HEK293 (cell line): ENCODE results near the gene ATOH8.

Experiments
- CTCF ChIA-PET: fragments of 350-600 bp; formaldehyde crosslinking; extraction: SDS; loops from one replicate; lab custom pipeline; 2021; ENCODE audit warnings: antibody characterized with exemption; lab: Yijun Ruan, JAX
- POLR2A ChIA-PET: fragments of 300-600 bp; formaldehyde crosslinking; extraction: SDS; loops from one replicate; lab custom pipeline; 2020; ENCODE audit warnings: antibody characterized with exemption, inconsistent platforms; lab: Yijun Ruan, JAX
- H3K27ac ChIP-seq: fragments of 200-500 bp; sonication (Bioruptor generic); 2 replicates; pipeline ENCODE4 v1.5.1; 2014; ENCODE audit warnings: low read depth, low read length, control low read depth, inconsistent platforms; ENCODE audit errors: extremely low read depth
- H3K36me3 ChIP-seq, 2 experiments: fragments of 200-500 bp in 1 of 2; sonication (Bioruptor generic) in 1 of 2; 1 replicate in 1 of 2; 2 replicates in 1 of 2; pipeline ENCODE4 v1.5.1; 2014 to 2017; ENCODE audit warnings: inconsistent platforms in 2 of 2, low read length in 2 of 2; ENCODE audit not compliant: control insufficient read depth in 2 of 2, insufficient read depth in 1 of 2
- H3K4me1 ChIP-seq: fragments of 200-500 bp; sonication (Bioruptor generic); 2 replicates; pipeline ENCODE4 v1.5.1; 2014; ENCODE audit warnings: mild to moderate bottlenecking, low read length, inconsistent platforms; ENCODE audit not compliant: control insufficient read depth, insufficient read depth
- H3K4me3 ChIP-seq: 2 replicates; pipeline ENCODE4 v1.5.1; 2011; ENCODE audit warnings: low read depth, mild to moderate bottlenecking, control low read depth, low read length, moderate library complexity
- H3K9me3 ChIP-seq: fragments of 200-500 bp; sonication (Bioruptor generic); 2 replicates; pipeline ENCODE4 v1.5.1; 2014; ENCODE audit warnings: low read depth, low read length, inconsistent platforms; ENCODE audit not compliant: control insufficient read depth, insufficient read depth
- HOXC10 ChIP-seq: sonication (generic); formaldehyde crosslinking; IDR thresholded peaks from 2 replicates; pipeline ENCODE4 v1.8.1; 2023; ENCODE audit warnings: mild to moderate bottlenecking, missing genetic modification reagents
- PATZ1 ChIP-seq: fragments of 450-650 bp; formaldehyde crosslinking; IDR thresholded peaks from 2 replicates; pipeline ENCODE4 v1.5.1; 2016; ENCODE audit warnings: missing biosample characterization, missing genetic modification characterization
- SETDB1 ChIP-seq: IDR thresholded peaks from one replicate; pipeline ENCODE4 v1.6.1; 2017; ENCODE audit warnings: mild to moderate bottlenecking, low read length, moderate library complexity, mixed read lengths; ENCODE audit not compliant: insufficient read length
- WT1 ChIP-seq: fragments of 450-650 bp; formaldehyde crosslinking; IDR thresholded peaks from 2 replicates; pipeline ENCODE4 v1.5.1; 2016; ENCODE audit warnings: missing biosample characterization, missing genetic modification characterization
- ZBTB1 ChIP-seq: fragments of 450-650 bp; formaldehyde crosslinking; IDR thresholded peaks from 2 replicates; pipeline ENCODE4 v1.5.1; 2016; ENCODE audit warnings: missing biosample characterization, missing genetic modification characterization
- ZBTB20 ChIP-seq: fragments of 450-650 bp; formaldehyde crosslinking; IDR thresholded peaks from 2 replicates; pipeline ENCODE4 v1.5.1; 2016; ENCODE audit warnings: missing biosample characterization, missing genetic modification characterization
- ZBTB8A ChIP-seq: fragments of 450-650 bp; formaldehyde crosslinking; IDR thresholded peaks from 2 replicates; pipeline ENCODE4 v1.5.1; 2016; ENCODE audit warnings: missing biosample characterization, missing genetic modification characterization
- ZNF138 ChIP-seq: fragments of 450-650 bp; formaldehyde crosslinking; IDR thresholded peaks from 2 replicates; pipeline ENCODE4 v1.5.1; 2016; ENCODE audit warnings: missing biosample characterization, missing genetic modification characterization, borderline replicate concordance
- ZNF16 ChIP-seq: fragments of 450-650 bp; formaldehyde crosslinking; IDR thresholded peaks from 2 replicates; pipeline ENCODE4 v1.5.1; 2016; ENCODE audit warnings: low read depth, missing biosample characterization, missing genetic modification characterization
- ZNF19 ChIP-seq: fragments of 450-650 bp; formaldehyde crosslinking; IDR thresholded peaks from 2 replicates; pipeline ENCODE4; 2016; ENCODE audit warnings: missing biosample characterization, missing genetic modification characterization, low read depth
- ZNF423 ChIP-seq: fragments of 450-650 bp; formaldehyde crosslinking; IDR thresholded peaks from 2 replicates; pipeline ENCODE4 v1.5.1; 2016; ENCODE audit warnings: missing biosample characterization, missing genetic modification characterization
- ZNF521 ChIP-seq: fragments of 450-650 bp; formaldehyde crosslinking; IDR thresholded peaks from 2 replicates; pipeline ENCODE4 v1.5.1; 2017; ENCODE audit warnings: missing biosample characterization, mild to moderate bottlenecking, missing genetic modification characterization
- ZNF558 ChIP-seq: fragments of 450-650 bp; formaldehyde crosslinking; IDR thresholded peaks from 2 replicates; pipeline ENCODE4 v1.5.1; 2016; ENCODE audit warnings: missing biosample characterization, missing genetic modification characterization
- ZNF629 ChIP-seq: fragments of 450-650 bp; formaldehyde crosslinking; IDR thresholded peaks from 2 replicates; pipeline ENCODE4 v1.5.1; 2017; ENCODE audit warnings: missing biosample characterization, missing genetic modification characterization
- ZNF704 ChIP-seq: fragments of 450-650 bp; formaldehyde crosslinking; IDR thresholded peaks from 2 replicates; pipeline ENCODE4 v1.5.1; 2016; ENCODE audit warnings: missing biosample characterization, missing genetic modification characterization
- ZNF76 ChIP-seq: fragments of 450-650 bp; formaldehyde crosslinking; IDR thresholded peaks from 2 replicates; pipeline ENCODE4; 2016; ENCODE audit warnings: low read depth, missing biosample characterization, missing genetic modification characterization, borderline replicate concordance
- ZNF785 ChIP-seq: fragments of 450-650 bp; formaldehyde crosslinking; IDR thresholded peaks from 2 replicates; pipeline ENCODE4 v1.5.1; 2016; ENCODE audit warnings: missing biosample characterization, missing genetic modification characterization
- ZNF843 ChIP-seq: fragments of 450-650 bp; formaldehyde crosslinking; IDR thresholded peaks from 2 replicates; pipeline ENCODE4 v1.5.1; 2016; ENCODE audit warnings: missing biosample characterization, missing genetic modification characterization
- ZSCAN30 ChIP-seq: fragments of 450-650 bp; IDR thresholded peaks from 2 replicates; pipeline ENCODE4 v1.5.1; 2018; ENCODE audit warnings: missing biosample characterization, mild to moderate bottlenecking, missing genetic modification characterization, moderate library complexity
- ZSCAN5A ChIP-seq: fragments of 450-650 bp; formaldehyde crosslinking; IDR thresholded peaks from 2 replicates; pipeline ENCODE4 v1.5.1; 2016; ENCODE audit warnings: missing biosample characterization, missing genetic modification characterization
- TF ChIP-seq, protein P1 (sequence below): fragments of 450-650 bp; formaldehyde crosslinking; IDR thresholded peaks from 2 replicates; pipeline ENCODE4 v1.5.1; 2016; ENCODE audit warnings: missing biosample characterization, missing genetic modification characterization
- TF ChIP-seq, protein P2 (sequence below): fragments of 450-650 bp; formaldehyde crosslinking; conservative IDR thresholded peaks from 2 replicates; pipeline ENCODE4 v1.5.1; 2016; ENCODE audit warnings: low read depth, missing biosample characterization, missing genetic modification characterization
- TF ChIP-seq, protein P3 (sequence below): fragments of 450-650 bp; formaldehyde crosslinking; optimal IDR thresholded peaks from 2 replicates; pipeline ENCODE3; 2016; ENCODE audit warnings: missing biosample characterization, mild to moderate bottlenecking, missing genetic modification characterization

Gene ATOH8

DNA sequence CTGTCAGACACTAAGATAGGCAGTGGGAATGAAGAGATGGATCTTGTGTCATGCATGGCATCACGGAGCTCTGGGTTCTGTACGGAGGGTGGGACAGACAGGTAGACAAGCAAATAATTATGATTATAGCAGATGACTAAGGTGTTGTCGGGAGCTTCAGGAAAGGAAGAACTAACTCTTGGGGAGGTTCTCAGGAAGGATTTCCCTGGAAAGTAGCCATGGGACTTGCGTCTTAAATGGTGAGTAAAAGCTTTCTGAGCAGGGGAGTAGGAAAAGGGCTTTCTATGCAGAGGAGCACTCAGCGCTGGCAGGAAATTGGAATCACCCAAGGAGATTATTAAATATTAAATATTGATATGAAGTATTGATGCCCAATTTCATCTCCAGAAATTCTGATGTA, 35.5 kb downstream of the ATOH8 start:
- no peaks in the 10 kb centered on the region for H3K9me3 ChIP-seq
- CTCF ChIA-PET, result interaction anchor here (0.6 to 2.1 kb wide), 9 partner anchors 9 to 60 kb away, joined by 3 to 8 read pairs (median 3); no protein-coding TSS in a partner anchor
- peaks cover 12% of the 10 kb centered on the region; the same call in 1 of the 2 replicates for H3K4me1 ChIP-seq
- POLR2A ChIA-PET, result no interaction called here
- H3K4me3 ChIP-seq, result no peak overlapping the region
- TF ChIP-seq ZNF629 (tag by site-specific recombination), result no peak
- no peak for TF ChIP-seq ZNF423
- TF ChIP-seq HOXC10 (CRISPR knock-in tag), result no peak
- no peak for TF ChIP-seq ZSCAN30 (tag by site-specific recombination)
- no peak for TF ChIP-seq WT1 (tag by site-specific recombination)
- TF ChIP-seq ZNF704 (tag by site-specific recombination), result no peak
- TF ChIP-seq ZSCAN5A, result no peak
- TF ChIP-seq ZNF16 (tag by site-specific recombination), result no peak
- TF ChIP-seq ZNF843 (tag by site-specific recombination), result no peak
- no peak for TF ChIP-seq ZBTB20
- no peak for TF ChIP-seq ZNF785
- no peak overlapping the region for H3K27ac ChIP-seq
- no peaks in the 10 kb centered on the region for H3K36me3 ChIP-seq

GRCh38 chr2:85790032-85790431, 36.2 kb downstream of the ATOH8 start:
- no peak overlapping the region for H3K27ac ChIP-seq
- CTCF ChIA-PET, result interaction anchor here (0.5 to 2.4 kb wide), 10 partner anchors 8 to 61 kb away, joined by 3 to 14 read pairs (median 3); no protein-coding TSS in a partner anchor
- H3K4me3 ChIP-seq, result no peak overlapping the region
- POLR2A ChIA-PET, result no interaction called here
- peaks cover 12% of the 10 kb centered on the region; the same call in 1 of the 2 replicates for H3K4me1 ChIP-seq
- H3K36me3 ChIP-seq, result no peaks in the 10 kb centered on the region
- no peaks in the 10 kb centered on the region for H3K9me3 ChIP-seq
- TF ChIP-seq ZNF138 (no peak), ZNF19 (tag by site-specific recombination) (no peak), ZNF521 (no peak), ZBTB8A (no peak), ZNF76 (tag by site-specific recombination) (no peak), SETDB1 (no peak), ZNF16 (tag by site-specific recombination) (no peak), ZBTB1 (tag by site-specific recombination) (no peak), ZNF558 (tag by site-specific recombination) (no peak), PATZ1 (tag by site-specific recombination) (no peak)
- TF ChIP-seq, protein P1, sequence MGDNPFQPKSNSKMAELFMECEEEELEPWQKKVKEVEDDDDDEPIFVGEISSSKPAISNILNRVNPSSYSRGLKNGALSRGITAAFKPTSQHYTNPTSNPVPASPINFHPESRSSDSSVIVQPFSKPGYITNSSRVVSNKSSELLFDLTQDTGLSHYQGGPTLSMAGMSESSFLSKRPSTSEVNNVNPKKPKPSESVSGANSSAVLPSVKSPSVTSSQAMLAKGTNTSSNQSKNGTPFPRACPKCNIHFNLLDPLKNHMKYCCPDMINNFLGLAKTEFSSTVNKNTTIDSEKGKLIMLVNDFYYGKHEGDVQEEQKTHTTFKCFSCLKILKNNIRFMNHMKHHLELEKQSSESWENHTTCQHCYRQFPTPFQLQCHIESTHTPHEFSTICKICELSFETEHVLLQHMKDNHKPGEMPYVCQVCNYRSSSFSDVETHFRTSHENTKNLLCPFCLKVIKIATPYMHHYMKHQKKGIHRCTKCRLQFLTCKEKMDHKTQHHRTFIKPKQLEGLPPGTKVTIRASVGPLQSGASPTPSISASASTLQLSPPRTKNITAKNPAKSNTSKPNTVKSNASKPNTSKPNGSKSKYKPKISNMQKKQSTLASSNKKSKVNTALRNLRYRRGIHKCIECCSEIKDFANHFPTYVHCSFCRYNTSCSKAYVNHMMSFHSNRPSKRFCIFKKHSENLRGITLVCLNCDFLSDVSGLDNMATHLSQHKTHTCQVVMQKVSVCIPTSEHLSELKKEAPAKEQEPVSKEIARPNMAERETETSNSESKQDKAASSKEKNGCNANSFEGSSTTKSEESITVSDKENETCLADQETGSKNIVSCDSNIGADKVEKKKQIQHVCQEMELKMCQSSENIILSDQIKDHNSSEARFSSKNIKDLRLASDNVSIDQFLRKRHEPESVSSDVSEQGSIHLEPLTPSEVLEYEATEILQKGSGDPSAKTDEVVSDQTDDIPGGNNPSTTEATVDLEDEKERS, result no peak
- TF ChIP-seq, protein P2, sequence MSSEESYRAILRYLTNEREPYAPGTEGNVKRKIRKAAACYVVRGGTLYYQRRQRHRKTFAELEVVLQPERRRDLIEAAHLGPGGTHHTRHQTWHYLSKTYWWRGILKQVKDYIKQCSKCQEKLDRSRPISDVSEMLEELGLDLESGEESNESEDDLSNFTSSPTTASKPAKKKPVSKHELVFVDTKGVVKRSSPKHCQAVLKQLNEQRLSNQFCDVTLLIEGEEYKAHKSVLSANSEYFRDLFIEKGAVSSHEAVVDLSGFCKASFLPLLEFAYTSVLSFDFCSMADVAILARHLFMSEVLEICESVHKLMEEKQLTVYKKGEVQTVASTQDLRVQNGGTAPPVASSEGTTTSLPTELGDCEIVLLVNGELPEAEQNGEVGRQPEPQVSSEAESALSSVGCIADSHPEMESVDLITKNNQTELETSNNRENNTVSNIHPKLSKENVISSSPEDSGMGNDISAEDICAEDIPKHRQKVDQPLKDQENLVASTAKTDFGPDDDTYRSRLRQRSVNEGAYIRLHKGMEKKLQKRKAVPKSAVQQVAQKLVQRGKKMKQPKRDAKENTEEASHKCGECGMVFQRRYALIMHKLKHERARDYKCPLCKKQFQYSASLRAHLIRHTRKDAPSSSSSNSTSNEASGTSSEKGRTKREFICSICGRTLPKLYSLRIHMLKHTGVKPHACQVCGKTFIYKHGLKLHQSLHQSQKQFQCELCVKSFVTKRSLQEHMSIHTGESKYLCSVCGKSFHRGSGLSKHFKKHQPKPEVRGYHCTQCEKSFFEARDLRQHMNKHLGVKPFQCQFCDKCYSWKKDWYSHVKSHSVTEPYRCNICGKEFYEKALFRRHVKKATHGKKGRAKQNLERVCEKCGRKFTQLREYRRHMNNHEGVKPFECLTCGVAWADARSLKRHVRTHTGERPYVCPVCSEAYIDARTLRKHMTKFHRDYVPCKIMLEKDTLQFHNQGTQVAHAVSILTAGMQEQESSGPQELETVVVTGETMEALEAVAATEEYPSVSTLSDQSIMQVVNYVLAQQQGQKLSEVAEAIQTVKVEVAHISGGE (tag by site-specific recombination), result no peak
- TF ChIP-seq, protein P3, sequence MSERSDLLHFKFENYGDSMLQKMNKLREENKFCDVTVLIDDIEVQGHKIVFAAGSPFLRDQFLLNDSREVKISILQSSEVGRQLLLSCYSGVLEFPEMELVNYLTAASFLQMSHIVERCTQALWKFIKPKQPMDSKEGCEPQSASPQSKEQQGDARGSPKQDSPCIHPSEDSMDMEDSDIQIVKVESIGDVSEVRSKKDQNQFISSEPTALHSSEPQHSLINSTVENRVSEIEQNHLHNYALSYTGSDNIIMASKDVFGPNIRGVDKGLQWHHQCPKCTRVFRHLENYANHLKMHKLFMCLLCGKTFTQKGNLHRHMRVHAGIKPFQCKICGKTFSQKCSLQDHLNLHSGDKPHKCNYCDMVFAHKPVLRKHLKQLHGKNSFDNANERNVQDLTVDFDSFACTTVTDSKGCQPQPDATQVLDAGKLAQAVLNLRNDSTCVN, result no peak
